Measurements from ENCODE around the gene UBE2J2. TPM values are rescaled to one million over a fixed set of nuclear protein-coding genes. Genes with fewer than 3 reads are reported as not detected.

The UBE2J2 gene
- total and polyA plus RNA-seq, 2 of the 13 experiments (the other 11 are each of a cell fraction or from before 2014, with no cell fraction given), result 25.4 to 29.4 TPM

DNA sequence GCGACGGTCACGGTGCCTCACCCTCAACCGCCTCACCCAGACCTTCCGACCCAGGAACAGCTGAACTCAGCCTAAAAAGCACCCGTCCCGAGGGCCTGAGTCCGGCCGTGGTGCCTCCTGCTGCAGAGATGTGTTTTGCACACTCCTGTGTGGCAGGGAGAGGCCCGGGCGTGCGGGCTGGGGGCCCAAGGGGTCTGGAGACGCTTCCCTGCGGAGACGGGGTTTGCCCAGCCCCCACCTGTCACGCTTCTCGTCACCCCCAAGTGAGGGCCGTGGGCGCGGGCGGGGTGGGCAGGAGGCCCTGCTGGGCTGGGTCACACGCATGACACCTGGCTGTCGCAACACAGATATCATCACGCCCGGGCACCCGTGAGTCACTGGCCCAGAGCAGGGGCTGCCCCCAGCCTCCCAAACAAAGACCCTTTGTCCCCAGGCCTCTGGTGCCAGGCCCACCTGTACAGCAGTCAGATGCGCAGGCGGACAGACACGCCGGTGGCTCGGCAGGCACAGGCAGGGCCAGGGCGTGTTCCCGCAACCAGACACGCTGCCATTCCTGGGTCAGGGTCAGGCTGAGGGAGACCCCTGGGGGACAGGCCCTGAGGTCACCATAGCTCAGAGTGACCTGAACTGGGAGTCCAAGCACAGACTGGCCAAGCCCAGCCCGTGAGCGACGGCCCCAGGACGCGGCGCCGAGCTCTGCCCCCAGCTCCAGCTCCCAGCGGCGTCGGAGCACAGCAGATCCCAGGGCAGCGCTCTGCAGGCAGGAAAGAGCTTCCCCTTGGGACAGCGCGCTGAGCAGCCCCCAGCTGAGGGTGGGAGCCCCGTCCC, 35.6 kb downstream of the UBE2J2 start (continued):
- TF ChIP-seq ZBTB43 (CRISPR knock-in tag; conservative IDR thresholded peaks at IDR 0.05) (peak; percentile 17), SAFB2 (CRISPR knock-in tag; IDR thresholded peaks at IDR 0.05; ENCODE audit: borderline replicate concordance, low read depth) (peak; percentile 91), EHMT2 (IDR thresholded peaks at IDR 0.05; ENCODE audit: borderline replicate concordance, low read depth, low read length) (no peak), HOXD1 (CRISPR knock-in tag; IDR thresholded peaks at IDR 0.05) (0 out of 2 replicates have a peak, but pooled peaks have one; percentile 59), NR2F2 (IDR thresholded peaks at IDR 0.05; ENCODE audit: borderline replicate concordance, low read depth) (no peak), SP2 (CRISPR knock-in tag; IDR thresholded peaks at IDR 0.05) (no peak), ZNF577 (CRISPR knock-in tag; IDR thresholded peaks at IDR 0.05; ENCODE audit: borderline replicate concordance, low read depth) (no peak), ZNF670 (CRISPR knock-in tag; IDR thresholded peaks at IDR 0.05; ENCODE audit: borderline replicate concordance) (peak; percentile 62; the same call in 1 of the 2 replicates), UBTF (CRISPR knock-in tag; IDR thresholded peaks at IDR 0.05) (peak; percentile 60), MED8 (CRISPR knock-in tag; IDR thresholded peaks at IDR 0.05; ENCODE audit: insufficient replicate concordance) (no peak), ARNT2 (CRISPR knock-in tag; IDR thresholded peaks at IDR 0.05; ENCODE audit: low read depth) (0 out of 2 replicates have a peak, but pooled peaks have one; percentile 39)
- TF ChIP-seq, protein P1, sequence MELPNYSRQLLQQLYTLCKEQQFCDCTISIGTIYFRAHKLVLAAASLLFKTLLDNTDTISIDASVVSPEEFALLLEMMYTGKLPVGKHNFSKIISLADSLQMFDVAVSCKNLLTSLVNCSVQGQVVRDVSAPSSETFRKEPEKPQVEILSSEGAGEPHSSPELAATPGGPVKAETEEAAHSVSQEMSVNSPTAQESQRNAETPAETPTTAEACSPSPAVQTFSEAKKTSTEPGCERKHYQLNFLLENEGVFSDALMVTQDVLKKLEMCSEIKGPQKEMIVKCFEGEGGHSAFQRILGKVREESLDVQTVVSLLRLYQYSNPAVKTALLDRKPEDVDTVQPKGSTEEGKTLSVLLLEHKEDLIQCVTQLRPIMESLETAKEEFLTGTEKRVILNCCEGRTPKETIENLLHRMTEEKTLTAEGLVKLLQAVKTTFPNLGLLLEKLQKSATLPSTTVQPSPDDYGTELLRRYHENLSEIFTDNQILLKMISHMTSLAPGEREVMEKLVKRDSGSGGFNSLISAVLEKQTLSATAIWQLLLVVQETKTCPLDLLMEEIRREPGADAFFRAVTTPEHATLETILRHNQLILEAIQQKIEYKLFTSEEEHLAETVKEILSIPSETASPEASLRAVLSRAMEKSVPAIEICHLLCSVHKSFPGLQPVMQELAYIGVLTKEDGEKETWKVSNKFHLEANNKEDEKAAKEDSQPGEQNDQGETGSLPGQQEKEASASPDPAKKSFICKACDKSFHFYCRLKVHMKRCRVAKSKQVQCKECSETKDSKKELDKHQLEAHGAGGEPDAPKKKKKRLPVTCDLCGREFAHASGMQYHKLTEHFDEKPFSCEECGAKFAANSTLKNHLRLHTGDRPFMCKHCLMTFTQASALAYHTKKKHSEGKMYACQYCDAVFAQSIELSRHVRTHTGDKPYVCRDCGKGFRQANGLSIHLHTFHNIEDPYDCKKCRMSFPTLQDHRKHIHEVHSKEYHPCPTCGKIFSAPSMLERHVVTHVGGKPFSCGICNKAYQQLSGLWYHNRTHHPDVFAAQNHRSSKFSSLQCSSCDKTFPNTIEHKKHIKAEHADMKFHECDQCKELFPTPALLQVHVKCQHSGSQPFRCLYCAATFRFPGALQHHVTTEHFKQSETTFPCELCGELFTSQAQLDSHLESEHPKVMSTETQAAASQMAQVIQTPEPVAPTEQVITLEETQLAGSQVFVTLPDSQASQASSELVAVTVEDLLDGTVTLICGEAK (IDR thresholded peaks at IDR 0.05), result no peak
- TF ChIP-seq, protein P1 (CRISPR knock-in tag; IDR thresholded peaks at IDR 0.05), result peak; percentile 38; the same call in 1 of the 2 replicates

All from HepG2 (cell line).